SK-N-SH treated with all-trans-retinoic acid at 6 μM for 48 hours (cell line): ENCODE measurements around the gene THADA.

Source experiments
- ATAC-seq: fragments of 200-7000 bp; cut with Tn5 transposase; 3 replicates; pipeline ENCODE4 v1.9.1; 2020; ENCODE audit warnings: mild to moderate bottlenecking, moderate library complexity
- ARNTL ChIP-seq: fragments of 450-650 bp; formaldehyde crosslinking; IDR thresholded peaks from 2 replicates; pipeline ENCODE4 v1.5.0; 2020; ENCODE audit warnings: low read depth, mild to moderate bottlenecking, moderate library complexity, borderline replicate concordance
- BACH2 ChIP-seq: fragments of 250-450 bp; sonication (Bioruptor Pico); IDR thresholded peaks from 2 replicates; pipeline ENCODE4 v1.9.0; 2021; ENCODE audit warnings: mild to moderate bottlenecking, borderline replicate concordance
- CSDC2 ChIP-seq: fragments of 250-450 bp; sonication (Bioruptor Pico); IDR thresholded peaks from 2 replicates; pipeline ENCODE4 v1.5.0; 2020; ENCODE audit warnings: mild to moderate bottlenecking, moderate library complexity
- ESRRG ChIP-seq: fragments of 250-450 bp; sonication (Bioruptor Pico); IDR thresholded peaks from 2 replicates; pipeline ENCODE4 v1.6.1; 2021; ENCODE audit warnings: mild to moderate bottlenecking
- GLIS3 ChIP-seq: fragments of 250-450 bp; sonication (Bioruptor Pico); IDR thresholded peaks from 2 replicates; pipeline ENCODE4 v1.5.0; 2020; ENCODE audit warnings: mild to moderate bottlenecking, moderate library complexity
- ISL1 ChIP-seq: fragments of 250-450 bp; sonication (Bioruptor Pico); IDR thresholded peaks from 2 replicates; pipeline ENCODE4 v2.1.2; 2022; ENCODE audit warnings: mild to moderate bottlenecking, moderate library complexity
- OSR1 ChIP-seq: fragments of 250-450 bp; sonication (Bioruptor Pico); IDR thresholded peaks from 2 replicates; pipeline ENCODE4 v1.8.0; 2022; ENCODE audit warnings: moderate library complexity, mild to moderate bottlenecking, inconsistent platforms
- PPARA ChIP-seq: fragments of 250-450 bp; sonication (Bioruptor Pico); IDR thresholded peaks from 2 replicates; pipeline ENCODE4 v1.5.0; 2020; ENCODE audit warnings: mild to moderate bottlenecking, borderline replicate concordance
- RARB ChIP-seq: fragments of 250-450 bp; sonication (Bioruptor Pico); IDR thresholded peaks from 2 replicates; pipeline ENCODE4 v1.8.0; 2021; ENCODE audit warnings: mild to moderate bottlenecking, moderate library complexity
- SNAI2 ChIP-seq: fragments of 250-450 bp; sonication (Bioruptor Pico); IDR thresholded peaks from 2 replicates; pipeline ENCODE4 v1.5.0; 2020; ENCODE audit warnings: mild to moderate bottlenecking, moderate library complexity
- TCF4 ChIP-seq: fragments of 250-450 bp; sonication (Bioruptor Pico); IDR thresholded peaks from 2 replicates; pipeline ENCODE4 v1.8.0; 2021; ENCODE audit warnings: mild to moderate bottlenecking, moderate library complexity, borderline replicate concordance
- TOX ChIP-seq: fragments of 250-450 bp; sonication (Bioruptor Pico); IDR thresholded peaks from 2 replicates; pipeline ENCODE4 v1.8.0; 2021; ENCODE audit warnings: mild to moderate bottlenecking, moderate library complexity, borderline replicate concordance
- ZC3H10 ChIP-seq: fragments of 250-450 bp; sonication (Bioruptor Pico); IDR thresholded peaks from 2 replicates; pipeline ENCODE4 v1.5.1; 2021; ENCODE audit warnings: mild to moderate bottlenecking, moderate library complexity
- ZFP3 ChIP-seq: fragments of 250-450 bp; sonication (Bioruptor Pico); IDR thresholded peaks from 2 replicates; pipeline ENCODE4 v1.5.0; 2020; ENCODE audit warnings: mild to moderate bottlenecking, moderate library complexity
- ZFP30 ChIP-seq: fragments of 450-650 bp; formaldehyde crosslinking; IDR thresholded peaks from 2 replicates; pipeline ENCODE4 v1.5.0; 2022; ENCODE audit warnings: mild to moderate bottlenecking, moderate library complexity
- ZNF565 ChIP-seq: fragments of 450-650 bp; formaldehyde crosslinking; conservative IDR thresholded peaks from 2 replicates; pipeline ENCODE4 v1.5.0; 2020; ENCODE audit warnings: low read depth, mild to moderate bottlenecking, moderate library complexity
- ZNF70 ChIP-seq: fragments of 450-650 bp; formaldehyde crosslinking; IDR thresholded peaks from 2 replicates; pipeline ENCODE4 v1.5.0; 2020; ENCODE audit warnings: mild to moderate bottlenecking, moderate library complexity
- ZNF8 ChIP-seq: fragments of 450-650 bp; formaldehyde crosslinking; IDR thresholded peaks from 2 replicates; pipeline ENCODE4 v1.5.0; 2020; ENCODE audit warnings: mild to moderate bottlenecking, moderate library complexity
- TF ChIP-seq, protein P1 (sequence below): fragments of 250-450 bp; sonication (Bioruptor Pico); IDR thresholded peaks from 2 replicates; pipeline ENCODE4 v1.5.1; 2020; ENCODE audit warnings: low read depth, mild to moderate bottlenecking, moderate library complexity
- TF ChIP-seq, protein P2 (sequence below): fragments of 250-450 bp; sonication (Bioruptor Pico); IDR thresholded peaks from 2 replicates; pipeline ENCODE4 v1.8.0; 2020; ENCODE audit warnings: mild to moderate bottlenecking, moderate library complexity, borderline replicate concordance
- TF ChIP-seq, protein P3 (sequence below): fragments of 250-450 bp; sonication (Bioruptor Pico); IDR thresholded peaks from 2 replicates; pipeline ENCODE4 v1.5.0; 2020; ENCODE audit warnings: mild to moderate bottlenecking, moderate library complexity
- TF ChIP-seq, protein P4 (sequence below): fragments of 250-450 bp; sonication (Bioruptor Pico); IDR thresholded peaks from 2 replicates; pipeline ENCODE4 v1.5.1; 2021; ENCODE audit warnings: mild to moderate bottlenecking, moderate library complexity
- TF ChIP-seq, protein P5 (sequence below): fragments of 250-450 bp; sonication (Bioruptor Pico); IDR thresholded peaks from 2 replicates; pipeline ENCODE4 v1.8.0; 2021; ENCODE audit warnings: low read depth, mild to moderate bottlenecking, moderate library complexity, borderline replicate concordance

THADA gene

DNA sequence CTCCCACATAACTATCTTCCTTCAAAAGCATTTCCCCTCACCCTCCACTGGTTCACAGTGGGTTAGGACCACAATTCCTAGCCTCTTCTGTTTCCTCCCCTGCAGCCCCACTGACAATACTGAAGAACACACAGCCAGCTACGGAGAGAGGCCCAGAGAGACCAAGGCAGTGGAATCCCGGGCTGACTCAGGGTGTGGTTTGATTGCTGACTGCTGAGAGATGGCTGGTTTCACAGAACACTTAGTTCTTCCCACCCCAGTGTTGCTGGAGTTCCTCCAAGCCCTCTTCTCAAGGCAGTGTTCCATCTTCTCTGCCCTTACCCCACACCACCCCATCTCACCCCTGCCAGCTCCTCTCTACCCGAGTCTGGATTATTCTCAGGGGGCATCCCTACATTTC is 326.1 kb downstream of the THADA start:
- TF ChIP-seq ARNTL, result no peak
- TF ChIP-seq PPARA, result no peak
- TF ChIP-seq OSR1, result no peak
- TF ChIP-seq ZFP30 (CRISPR knock-in tag), result no peak
- no peak for TF ChIP-seq CSDC2 (CRISPR knock-in tag)
- TF ChIP-seq, protein P1, sequence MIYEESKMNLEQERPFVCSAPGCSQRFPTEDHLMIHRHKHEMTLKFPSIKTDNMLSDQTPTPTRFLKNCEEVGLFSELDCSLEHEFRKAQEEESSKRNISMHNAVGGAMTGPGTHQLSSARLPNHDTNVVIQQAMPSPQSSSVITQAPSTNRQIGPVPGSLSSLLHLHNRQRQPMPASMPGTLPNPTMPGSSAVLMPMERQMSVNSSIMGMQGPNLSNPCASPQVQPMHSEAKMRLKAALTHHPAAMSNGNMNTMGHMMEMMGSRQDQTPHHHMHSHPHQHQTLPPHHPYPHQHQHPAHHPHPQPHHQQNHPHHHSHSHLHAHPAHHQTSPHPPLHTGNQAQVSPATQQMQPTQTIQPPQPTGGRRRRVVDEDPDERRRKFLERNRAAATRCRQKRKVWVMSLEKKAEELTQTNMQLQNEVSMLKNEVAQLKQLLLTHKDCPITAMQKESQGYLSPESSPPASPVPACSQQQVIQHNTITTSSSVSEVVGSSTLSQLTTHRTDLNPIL (CRISPR knock-in tag), result no peak
- TF ChIP-seq GLIS3 (CRISPR knock-in tag), result no peak
- TF ChIP-seq ZC3H10 (CRISPR knock-in tag), result no peak
- ATAC-seq, result peak; percentile 49

DNA sequence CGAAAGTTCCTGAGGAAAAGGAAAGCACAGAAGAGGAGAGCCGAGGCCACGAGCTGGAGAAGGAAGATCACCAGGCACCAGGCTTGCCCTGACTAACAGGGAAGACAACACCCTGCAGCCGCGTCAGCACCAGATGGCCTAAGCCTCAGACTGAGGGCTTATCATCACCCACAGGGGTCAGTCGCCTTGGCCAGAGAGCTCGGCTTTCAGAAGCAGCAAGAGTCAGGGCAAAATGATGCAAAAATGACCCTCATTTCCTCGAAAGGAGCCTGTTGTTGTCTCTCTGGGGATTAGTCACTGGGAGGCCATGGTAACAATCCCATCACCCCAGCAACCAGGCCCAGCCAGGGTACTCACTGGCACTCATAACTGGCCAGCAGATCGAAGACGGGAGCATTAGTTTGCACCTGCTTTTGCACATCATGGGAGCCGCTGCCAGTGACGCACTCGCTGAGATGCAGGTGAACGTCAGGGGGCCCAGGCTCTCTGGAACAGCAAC is 326.7 kb downstream of the THADA start:
- TF ChIP-seq CSDC2 (CRISPR knock-in tag) (peak; percentile 41; the same call in 1 of the 2 replicates), RARB (no peak), OSR1 (no peak), ZNF565 (CRISPR knock-in tag) (no peak), PPARA (0 out of 2 replicates have a peak, but pooled peaks have one; percentile 12), ARNTL (no peak), ZNF70 (CRISPR knock-in tag) (no peak), TCF4 (CRISPR knock-in tag) (peak; percentile 52; the same call in 1 of the 2 replicates), SNAI2 (CRISPR knock-in tag) (0 out of 2 replicates have a peak, but pooled peaks have one; percentile 10), ISL1 (CRISPR knock-in tag) (peak; percentile 27; the same call in 1 of the 2 replicates), ZFP30 (CRISPR knock-in tag) (peak; percentile 29; the same call in 1 of the 2 replicates), GLIS3 (CRISPR knock-in tag) (no peak), BACH2 (CRISPR knock-in tag) (no peak), TOX (no peak)
- TF ChIP-seq, protein P2, sequence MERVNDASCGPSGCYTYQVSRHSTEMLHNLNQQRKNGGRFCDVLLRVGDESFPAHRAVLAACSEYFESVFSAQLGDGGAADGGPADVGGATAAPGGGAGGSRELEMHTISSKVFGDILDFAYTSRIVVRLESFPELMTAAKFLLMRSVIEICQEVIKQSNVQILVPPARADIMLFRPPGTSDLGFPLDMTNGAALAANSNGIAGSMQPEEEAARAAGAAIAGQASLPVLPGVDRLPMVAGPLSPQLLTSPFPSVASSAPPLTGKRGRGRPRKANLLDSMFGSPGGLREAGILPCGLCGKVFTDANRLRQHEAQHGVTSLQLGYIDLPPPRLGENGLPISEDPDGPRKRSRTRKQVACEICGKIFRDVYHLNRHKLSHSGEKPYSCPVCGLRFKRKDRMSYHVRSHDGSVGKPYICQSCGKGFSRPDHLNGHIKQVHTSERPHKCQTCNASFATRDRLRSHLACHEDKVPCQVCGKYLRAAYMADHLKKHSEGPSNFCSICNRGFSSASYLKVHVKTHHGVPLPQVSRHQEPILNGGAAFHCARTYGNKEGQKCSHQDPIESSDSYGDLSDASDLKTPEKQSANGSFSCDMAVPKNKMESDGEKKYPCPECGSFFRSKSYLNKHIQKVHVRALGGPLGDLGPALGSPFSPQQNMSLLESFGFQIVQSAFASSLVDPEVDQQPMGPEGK (CRISPR knock-in tag), result no peak
- TF ChIP-seq, protein P1 (CRISPR knock-in tag), result no peak
- TF ChIP-seq, protein P3, sequence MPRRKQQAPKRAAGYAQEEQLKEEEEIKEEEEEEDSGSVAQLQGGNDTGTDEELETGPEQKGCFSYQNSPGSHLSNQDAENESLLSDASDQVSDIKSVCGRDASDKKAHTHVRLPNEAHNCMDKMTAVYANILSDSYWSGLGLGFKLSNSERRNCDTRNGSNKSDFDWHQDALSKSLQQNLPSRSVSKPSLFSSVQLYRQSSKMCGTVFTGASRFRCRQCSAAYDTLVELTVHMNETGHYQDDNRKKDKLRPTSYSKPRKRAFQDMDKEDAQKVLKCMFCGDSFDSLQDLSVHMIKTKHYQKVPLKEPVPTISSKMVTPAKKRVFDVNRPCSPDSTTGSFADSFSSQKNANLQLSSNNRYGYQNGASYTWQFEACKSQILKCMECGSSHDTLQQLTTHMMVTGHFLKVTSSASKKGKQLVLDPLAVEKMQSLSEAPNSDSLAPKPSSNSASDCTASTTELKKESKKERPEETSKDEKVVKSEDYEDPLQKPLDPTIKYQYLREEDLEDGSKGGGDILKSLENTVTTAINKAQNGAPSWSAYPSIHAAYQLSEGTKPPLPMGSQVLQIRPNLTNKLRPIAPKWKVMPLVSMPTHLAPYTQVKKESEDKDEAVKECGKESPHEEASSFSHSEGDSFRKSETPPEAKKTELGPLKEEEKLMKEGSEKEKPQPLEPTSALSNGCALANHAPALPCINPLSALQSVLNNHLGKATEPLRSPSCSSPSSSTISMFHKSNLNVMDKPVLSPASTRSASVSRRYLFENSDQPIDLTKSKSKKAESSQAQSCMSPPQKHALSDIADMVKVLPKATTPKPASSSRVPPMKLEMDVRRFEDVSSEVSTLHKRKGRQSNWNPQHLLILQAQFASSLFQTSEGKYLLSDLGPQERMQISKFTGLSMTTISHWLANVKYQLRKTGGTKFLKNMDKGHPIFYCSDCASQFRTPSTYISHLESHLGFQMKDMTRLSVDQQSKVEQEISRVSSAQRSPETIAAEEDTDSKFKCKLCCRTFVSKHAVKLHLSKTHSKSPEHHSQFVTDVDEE, result no peak
- TF ChIP-seq, protein P4, sequence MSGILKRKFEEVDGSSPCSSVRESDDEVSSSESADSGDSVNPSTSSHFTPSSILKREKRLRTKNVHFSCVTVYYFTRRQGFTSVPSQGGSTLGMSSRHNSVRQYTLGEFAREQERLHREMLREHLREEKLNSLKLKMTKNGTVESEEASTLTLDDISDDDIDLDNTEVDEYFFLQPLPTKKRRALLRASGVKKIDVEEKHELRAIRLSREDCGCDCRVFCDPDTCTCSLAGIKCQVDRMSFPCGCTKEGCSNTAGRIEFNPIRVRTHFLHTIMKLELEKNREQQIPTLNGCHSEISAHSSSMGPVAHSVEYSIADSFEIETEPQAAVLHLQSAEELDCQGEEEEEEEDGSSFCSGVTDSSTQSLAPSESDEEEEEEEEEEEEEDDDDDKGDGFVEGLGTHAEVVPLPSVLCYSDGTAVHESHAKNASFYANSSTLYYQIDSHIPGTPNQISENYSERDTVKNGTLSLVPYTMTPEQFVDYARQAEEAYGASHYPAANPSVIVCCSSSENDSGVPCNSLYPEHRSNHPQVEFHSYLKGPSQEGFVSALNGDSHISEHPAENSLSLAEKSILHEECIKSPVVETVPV (CRISPR knock-in tag), result no peak
- TF ChIP-seq, all 23 proteins: peak for 6
- ATAC-seq, result peak; percentile 87

DNA sequence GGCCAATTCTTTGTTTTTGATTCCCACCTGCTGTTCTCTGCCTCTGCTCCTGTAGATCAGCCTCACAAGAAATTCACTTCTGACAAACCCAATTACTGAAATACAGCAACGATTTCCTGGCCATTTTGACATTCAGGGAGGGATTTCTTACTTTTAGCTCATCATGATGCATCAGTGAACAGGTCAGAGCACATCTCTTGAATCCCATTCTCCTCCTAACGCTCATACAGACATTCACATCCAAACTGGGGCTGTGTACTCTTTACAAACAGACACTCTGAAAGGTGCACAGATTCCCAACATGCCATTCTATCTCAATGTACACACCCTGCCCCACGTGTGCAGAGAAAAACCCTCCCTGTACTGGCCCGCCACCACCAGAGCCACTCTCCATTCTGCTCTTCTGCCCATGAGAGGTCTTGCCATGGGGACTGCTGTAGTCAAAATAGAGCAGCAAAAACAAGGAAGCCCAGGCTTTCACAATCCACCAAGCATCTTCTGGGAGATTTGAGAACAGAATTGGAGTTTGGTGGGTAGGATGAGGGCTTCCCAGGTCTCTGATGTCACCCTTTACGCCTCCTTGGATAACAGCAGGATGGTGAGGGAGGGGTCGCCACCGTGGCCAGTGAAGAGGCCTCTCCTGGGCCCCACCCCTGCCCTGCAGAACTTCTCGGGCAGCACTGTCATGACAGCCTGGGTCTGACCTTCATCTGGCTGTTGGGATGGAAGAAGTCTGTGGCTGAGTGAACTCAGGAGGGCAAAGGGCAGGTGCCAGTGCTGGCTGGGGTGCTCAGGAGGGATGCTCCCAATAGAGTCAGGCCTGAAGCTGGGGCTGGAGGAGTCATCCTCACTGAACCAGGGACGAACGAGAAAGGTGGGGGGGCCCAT is 327.5 kb downstream of the THADA start:
- no peak for ATAC-seq
- TF ChIP-seq ZNF565 (CRISPR knock-in tag), result no peak
- no peak for TF ChIP-seq ZC3H10 (CRISPR knock-in tag)
- no peak for TF ChIP-seq ZFP3 (CRISPR knock-in tag)
- no peak for TF ChIP-seq ESRRG (CRISPR knock-in tag)
- TF ChIP-seq ZNF70 (CRISPR knock-in tag), result no peak
- TF ChIP-seq ZNF8 (CRISPR knock-in tag), result no peak
- TF ChIP-seq ZFP30 (CRISPR knock-in tag), result no peak
- TF ChIP-seq GLIS3 (CRISPR knock-in tag), result no peak
- TF ChIP-seq, protein P5, sequence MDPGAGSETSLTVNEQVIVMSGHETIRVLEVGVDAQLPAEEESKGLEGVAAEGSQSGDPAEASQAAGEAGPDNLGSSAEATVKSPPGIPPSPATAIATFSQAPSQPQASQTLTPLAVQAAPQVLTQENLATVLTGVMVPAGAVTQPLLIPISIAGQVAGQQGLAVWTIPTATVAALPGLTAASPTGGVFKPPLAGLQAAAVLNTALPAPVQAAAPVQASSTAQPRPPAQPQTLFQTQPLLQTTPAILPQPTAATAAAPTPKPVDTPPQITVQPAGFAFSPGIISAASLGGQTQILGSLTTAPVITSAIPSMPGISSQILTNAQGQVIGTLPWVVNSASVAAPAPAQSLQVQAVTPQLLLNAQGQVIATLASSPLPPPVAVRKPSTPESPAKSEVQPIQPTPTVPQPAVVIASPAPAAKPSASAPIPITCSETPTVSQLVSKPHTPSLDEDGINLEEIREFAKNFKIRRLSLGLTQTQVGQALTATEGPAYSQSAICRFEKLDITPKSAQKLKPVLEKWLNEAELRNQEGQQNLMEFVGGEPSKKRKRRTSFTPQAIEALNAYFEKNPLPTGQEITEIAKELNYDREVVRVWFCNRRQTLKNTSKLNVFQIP, result no peak
- TF ChIP-seq, protein P1 (CRISPR knock-in tag), result no peak
